IPS-15b (cell line): ENCODE results near the gene ARFGEF2.
A peak's percentile ranks its signal among the peaks of the same experiment; 100 is the strongest.

Source experiments
- H3K27me3 ChIP-seq: one replicate; pipeline ENCODE4 v1.6.1; 2013; ENCODE audit warnings: low read length; ENCODE audit not compliant: control insufficient read depth, insufficient read depth
- H3K36me3 ChIP-seq: one replicate; pipeline ENCODE4 v1.6.1; 2013; ENCODE audit warnings: low read length; ENCODE audit not compliant: control insufficient read depth, insufficient read depth
- H3K4me1 ChIP-seq: one replicate; pipeline ENCODE4 v1.6.1; 2013; ENCODE audit warnings: mild to moderate bottlenecking, low read length; ENCODE audit not compliant: control insufficient read depth, insufficient read depth
- H3K4me3 ChIP-seq: one replicate; pipeline ENCODE4 v1.5.1; 2013; ENCODE audit warnings: low read depth, low read length
- H3K9ac ChIP-seq: one replicate; pipeline ENCODE4 v1.6.1; 2013; ENCODE audit warnings: low read depth, mild to moderate bottlenecking, low read length
- H3K9me3 ChIP-seq: one replicate; pipeline ENCODE4 v1.6.1; 2013; ENCODE audit warnings: mild to moderate bottlenecking, low read length; ENCODE audit not compliant: control insufficient read depth, insufficient read depth

ARFGEF2 gene

GRCh38 chr20:48921168-48921882 lies at the start of gene ARFGEF2:
TSS of gene ARFGEF2 (plus strand) at chr20:48921711. CDS start at chr20:48921890, 179 bp downstream.
- no peaks in the 10 kb centered on the region for H3K36me3 ChIP-seq
- H3K4me3 ChIP-seq = peak within 1 kb of the TSS; percentile 79
- H3K27me3 ChIP-seq = no peaks in the 10 kb centered on the region
- peak within 1 kb of the TSS; percentile 95 for H3K9ac ChIP-seq
- H3K4me1 ChIP-seq = peaks cover 5% of the 10 kb centered on the region
- no peaks in the 10 kb centered on the region for H3K9me3 ChIP-seq

DNA sequence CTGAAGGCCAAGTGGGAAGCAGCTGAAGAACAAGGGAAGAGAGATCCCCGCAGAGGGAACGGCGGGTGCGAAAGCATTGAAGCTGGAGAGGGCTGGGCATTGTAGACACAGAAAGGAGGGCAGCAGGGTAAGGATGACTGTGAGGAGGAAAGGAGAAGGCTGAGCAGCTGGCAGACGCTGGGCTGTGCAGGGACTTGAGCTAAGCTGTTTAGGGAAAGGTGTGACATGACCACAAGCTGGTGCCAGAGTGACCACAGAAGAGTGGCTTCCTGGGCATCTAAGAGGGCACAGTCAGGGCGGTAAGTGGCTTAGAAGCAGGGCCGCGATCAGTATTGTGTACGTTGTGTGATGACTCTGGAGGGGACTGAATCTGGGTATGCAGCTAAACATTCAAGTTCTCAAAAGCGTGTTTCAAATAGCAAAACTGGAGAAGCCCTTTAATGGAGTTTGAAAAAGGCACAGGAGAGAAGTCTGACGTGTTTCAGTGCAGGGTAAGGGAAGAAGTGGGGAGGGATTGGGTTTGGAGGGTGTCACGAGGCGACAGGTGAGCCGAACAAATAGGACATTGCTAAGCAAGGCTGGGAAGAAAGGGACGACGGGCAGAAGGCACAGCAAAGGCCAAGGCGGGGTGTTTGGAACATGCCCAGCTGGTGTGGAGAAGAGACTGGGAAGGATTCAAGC lies 46.1 kb upstream of the ARFGEF2 start:
- Histone ChIP-seq H3K4me1 (no peaks in the 10 kb centered on the region), H3K9me3 (no peaks in the 10 kb centered on the region), H3K36me3 (no peaks in the 10 kb centered on the region), H3K27me3 (peaks cover 3% of the 10 kb centered on the region), H3K4me3 (no peak overlapping the region), H3K9ac (no peak overlapping the region)

- no peak overlapping the region for H3K9ac ChIP-seq
- H3K9me3 ChIP-seq = no peaks in the 10 kb centered on the region
- no peaks in the 10 kb centered on the region for H3K36me3 ChIP-seq
- no peak overlapping the region for H3K4me3 ChIP-seq
- H3K27me3 ChIP-seq = peaks cover 3% of the 10 kb centered on the region
- H3K4me1 ChIP-seq = no peaks in the 10 kb centered on the region
These were observed 45.6 kb upstream of the ARFGEF2 start for GRCh38 chr20:48875914-48876240.

- Histone ChIP-seq H3K9me3 (no peaks in the 10 kb centered on the region), H3K4me3 (no peak overlapping the region), H3K9ac (no peak overlapping the region), H3K36me3 (no peaks in the 10 kb centered on the region), H3K4me1 (no peaks in the 10 kb centered on the region), H3K27me3 (peaks cover 3% of the 10 kb centered on the region)
These were observed 44.2 kb upstream of the ARFGEF2 start for GRCh38 chr20:48877304-48877703.

GRCh38 chr20:48878534-48879248 lies 42.8 kb upstream of the ARFGEF2 start:
- Histone ChIP-seq H3K36me3 (no peaks in the 10 kb centered on the region), H3K27me3 (peaks cover 3% of the 10 kb centered on the region), H3K4me1 (no peaks in the 10 kb centered on the region), H3K9me3 (no peaks in the 10 kb centered on the region), H3K4me3 (no peak overlapping the region), H3K9ac (no peak overlapping the region)

DNA sequence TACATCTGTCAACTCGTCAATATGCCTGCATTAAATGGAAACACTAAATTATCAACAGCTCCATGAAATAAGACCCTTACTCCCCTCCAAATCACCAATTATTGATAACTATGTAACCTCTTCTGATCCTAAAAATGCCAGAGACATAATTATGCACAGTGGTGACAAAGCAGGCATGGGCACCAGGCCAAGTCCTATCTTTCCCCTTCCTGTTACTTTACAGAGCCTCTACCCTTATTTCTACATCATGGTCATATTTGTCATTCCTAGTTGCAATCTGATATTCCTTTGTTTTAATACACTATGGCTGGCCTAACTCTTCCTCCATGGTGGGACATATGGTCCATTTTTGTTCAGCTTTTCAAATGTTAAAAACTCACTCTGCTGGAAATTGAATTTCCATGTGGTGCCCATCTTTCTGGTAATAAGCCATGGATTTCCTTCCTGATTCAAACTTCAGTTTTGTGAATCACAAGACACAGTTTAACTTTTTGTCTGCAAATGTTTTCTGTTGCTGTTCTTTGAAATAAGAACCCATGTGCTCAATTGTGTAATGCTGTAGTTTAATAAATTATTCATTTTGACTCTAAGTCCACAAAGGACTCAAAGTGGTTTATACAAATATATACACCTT lies 41.8 kb upstream of the ARFGEF2 start:
- no peak overlapping the region for H3K4me3 ChIP-seq
- H3K27me3 ChIP-seq = peaks cover 3% of the 10 kb centered on the region
- no peak overlapping the region for H3K9ac ChIP-seq
- H3K9me3 ChIP-seq = no peaks in the 10 kb centered on the region
- H3K36me3 ChIP-seq = no peaks in the 10 kb centered on the region
- no peaks in the 10 kb centered on the region for H3K4me1 ChIP-seq

DNA sequence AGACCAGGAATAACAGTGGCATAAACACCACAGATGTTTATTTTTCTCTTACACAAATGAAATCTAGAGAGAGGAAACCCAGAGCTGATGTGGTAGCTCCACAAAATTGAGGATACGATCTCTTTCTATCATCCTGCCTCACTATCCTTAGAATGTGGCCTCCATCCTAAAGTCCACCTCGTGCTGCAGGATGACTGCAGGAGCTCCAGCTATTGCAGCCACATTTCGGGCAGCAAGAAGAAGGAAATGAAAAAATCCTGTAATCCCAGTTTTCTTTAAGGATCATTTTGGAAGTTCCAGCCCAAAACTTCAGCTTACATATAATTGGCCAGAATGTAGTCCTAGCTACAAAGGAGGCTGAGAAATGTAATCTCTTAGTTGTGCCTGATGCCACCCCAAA lies 41.2 kb upstream of the ARFGEF2 start:
- H3K9me3 ChIP-seq = no peaks in the 10 kb centered on the region
- no peaks in the 10 kb centered on the region for H3K27me3 ChIP-seq
- H3K4me3 ChIP-seq = no peak overlapping the region
- no peak overlapping the region for H3K9ac ChIP-seq
- H3K4me1 ChIP-seq = no peaks in the 10 kb centered on the region
- H3K36me3 ChIP-seq = no peaks in the 10 kb centered on the region

- no peaks in the 10 kb centered on the region for H3K4me1 ChIP-seq
- no peaks in the 10 kb centered on the region for H3K9me3 ChIP-seq
- no peak overlapping the region for H3K4me3 ChIP-seq
- H3K36me3 ChIP-seq = no peaks in the 10 kb centered on the region
- no peak overlapping the region for H3K9ac ChIP-seq
- no peaks in the 10 kb centered on the region for H3K27me3 ChIP-seq
These were observed 40.4 kb upstream of the ARFGEF2 start for GRCh38 chr20:48880981-48881657.

DNA sequence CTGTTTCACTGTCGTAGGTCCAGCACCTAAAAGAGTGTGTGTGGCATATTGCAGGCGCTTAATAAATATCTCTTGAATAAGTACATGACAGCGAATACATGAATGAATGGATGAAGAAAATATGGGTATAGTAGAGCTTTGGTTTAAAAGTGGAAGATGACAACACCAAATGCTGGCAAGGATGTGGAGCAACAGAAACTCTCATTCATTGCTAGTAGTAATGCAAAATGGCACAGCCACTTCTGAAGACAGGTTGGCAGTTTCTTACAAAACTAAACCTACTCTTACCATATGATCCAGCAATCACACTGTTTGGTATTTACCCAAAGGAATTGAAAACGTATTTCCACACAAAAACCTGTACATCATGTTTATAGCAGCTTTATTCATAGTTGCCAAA lies 36.3 kb upstream of the ARFGEF2 start:
- no peak overlapping the region for H3K4me3 ChIP-seq
- no peaks in the 10 kb centered on the region for H3K9me3 ChIP-seq
- no peaks in the 10 kb centered on the region for H3K4me1 ChIP-seq
- no peaks in the 10 kb centered on the region for H3K27me3 ChIP-seq
- H3K36me3 ChIP-seq = no peaks in the 10 kb centered on the region
- H3K9ac ChIP-seq = no peak overlapping the region

DNA sequence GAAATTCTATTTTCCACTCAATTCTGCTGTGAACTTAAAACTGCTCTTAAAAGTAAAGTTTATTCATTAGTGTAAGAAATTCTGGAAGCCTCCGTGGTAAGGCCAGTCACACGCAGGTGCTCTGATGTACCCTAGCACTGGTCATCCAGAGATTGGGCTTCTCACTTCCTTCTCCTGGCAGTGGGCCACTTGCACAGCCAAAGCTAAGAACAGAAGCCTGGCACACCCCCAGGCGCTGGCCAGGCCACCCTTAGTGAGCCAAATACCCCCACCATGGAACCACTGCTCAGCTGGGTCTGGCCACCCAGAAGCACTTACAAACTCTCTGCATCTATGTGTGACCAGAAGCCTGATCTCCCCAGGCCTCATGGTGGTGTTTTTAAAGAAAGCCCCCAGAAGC lies 35.3 kb upstream of the ARFGEF2 start:
- H3K9me3 ChIP-seq = no peaks in the 10 kb centered on the region

DNA sequence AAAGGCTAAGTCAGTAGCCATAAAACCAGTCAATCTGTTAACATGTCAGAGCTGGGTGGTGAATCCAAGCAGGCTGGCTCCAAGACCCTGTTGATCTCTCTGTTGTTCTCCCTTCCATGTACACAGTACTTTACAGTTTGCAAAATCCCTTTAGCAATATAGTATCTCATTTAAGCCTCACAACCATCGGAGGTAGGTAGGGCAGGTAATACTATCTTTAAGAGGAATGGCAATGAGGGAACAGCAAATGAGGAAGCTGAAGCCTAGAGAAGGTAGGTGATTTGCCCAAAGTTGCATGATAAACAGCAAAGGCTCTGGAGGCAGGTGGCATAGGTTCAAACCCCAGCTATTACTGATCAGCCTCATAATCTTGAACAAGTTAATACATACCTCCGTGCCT lies 34.7 kb upstream of the ARFGEF2 start:
- no peak overlapping the region for H3K9ac ChIP-seq

More for the DNA sequence above, 35.3 kb upstream of the ARFGEF2 start:
- Histone ChIP-seq H3K9ac (no peak overlapping the region), H3K36me3 (no peaks in the 10 kb centered on the region), H3K4me1 (no peaks in the 10 kb centered on the region), H3K4me3 (no peak overlapping the region), H3K27me3 (no peaks in the 10 kb centered on the region)

More for the DNA sequence above, 34.7 kb upstream of the ARFGEF2 start:
- Histone ChIP-seq H3K9me3 (no peaks in the 10 kb centered on the region), H3K4me3 (no peak overlapping the region), H3K27me3 (no peaks in the 10 kb centered on the region), H3K4me1 (no peaks in the 10 kb centered on the region), H3K36me3 (no peaks in the 10 kb centered on the region)
